ENCODE results near the gene MRPL43. TPM values are rescaled to one million over a fixed set of nuclear protein-coding genes. Genes with fewer than 3 reads are reported as not detected.
A peak's percentile ranks its signal among the peaks of the same experiment; 100 is the strongest.

Gene MRPL43
- total RNA-seq, 2 experiments from 2014 or later: 55.1 to 57.1 TPM

DNA sequence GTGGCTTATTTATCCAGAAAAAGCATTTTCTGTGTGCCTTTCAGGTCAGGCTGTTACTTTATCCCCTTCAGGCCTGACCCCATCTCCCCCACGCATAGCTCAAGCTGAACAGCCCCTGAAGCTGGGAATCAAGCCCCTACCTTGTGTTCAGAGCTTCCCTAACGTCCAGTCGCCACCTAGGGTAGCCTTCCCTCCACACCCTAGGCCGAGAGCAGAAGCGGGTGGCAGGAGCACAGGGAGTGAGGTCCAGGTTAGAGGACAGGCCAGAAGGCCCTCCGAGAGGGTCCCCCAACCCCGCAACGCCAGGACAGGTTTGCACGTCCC is 18.5 kb downstream of the MRPL43 start:
- POLR2A ChIA-PET: no interaction called here
- ATAC-seq (ENCODE audit: low read depth) (no peak), DNase-seq (no peak)
- peaks cover 4% of the 10 kb centered on the region for H3K4me1 Mint-ChIP-seq
- H3K27ac Mint-ChIP-seq: no peak overlapping the region
- no peaks in the 10 kb centered on the region for H3K9me3 Mint-ChIP-seq
- peaks cover 5% of the 10 kb centered on the region for H3K27me3 Mint-ChIP-seq
- H3K36me3 Mint-ChIP-seq: peaks cover 2% of the 10 kb centered on the region
- H3K4me3 Mint-ChIP-seq: peak overlapping the region; percentile 63

DNA sequence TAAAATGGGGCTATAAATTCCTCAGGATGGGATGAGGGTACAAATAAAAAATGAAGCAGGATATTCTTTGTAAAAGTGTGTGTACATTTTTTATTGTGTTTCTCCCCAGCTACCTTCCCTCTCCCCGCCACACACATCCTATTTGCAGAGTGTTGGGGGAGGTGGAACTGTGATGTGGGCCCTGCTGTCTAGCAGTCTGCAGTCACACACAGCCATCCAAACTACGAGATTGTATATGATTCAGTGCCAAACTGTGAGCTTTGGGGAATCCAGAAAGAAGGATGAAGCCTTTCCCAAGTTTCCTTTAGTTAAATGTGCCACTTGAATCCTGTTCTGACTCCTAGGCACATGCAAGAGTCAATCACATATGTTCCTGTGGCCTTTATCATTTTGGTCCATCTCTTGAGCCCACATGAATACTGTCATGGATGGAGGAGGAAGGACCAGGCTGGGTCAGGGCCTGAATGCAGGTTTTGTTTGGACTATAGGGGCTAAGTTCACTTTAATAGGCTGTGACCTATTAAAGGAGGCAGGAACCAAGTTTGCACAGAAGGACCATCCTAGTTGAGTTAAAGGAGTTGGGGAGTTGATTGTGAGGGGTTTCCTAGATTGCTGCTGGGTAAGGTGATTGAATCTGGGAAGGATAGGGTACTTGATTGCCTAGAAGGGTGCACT is 19.1 kb downstream of the MRPL43 start:
- Mint-ChIP-seq H3K36me3 (peaks cover 2% of the 10 kb centered on the region), H3K4me1 (peaks cover 4% of the 10 kb centered on the region), H3K27ac (no peak overlapping the region), H3K27me3 (peaks cover 5% of the 10 kb centered on the region), H3K4me3 (peak overlapping the region; percentile 63), H3K9me3 (no peaks in the 10 kb centered on the region)
- DNase-seq (no peak), ATAC-seq (ENCODE audit: low read depth) (no peak)
- POLR2A ChIA-PET: no interaction called here

DNA sequence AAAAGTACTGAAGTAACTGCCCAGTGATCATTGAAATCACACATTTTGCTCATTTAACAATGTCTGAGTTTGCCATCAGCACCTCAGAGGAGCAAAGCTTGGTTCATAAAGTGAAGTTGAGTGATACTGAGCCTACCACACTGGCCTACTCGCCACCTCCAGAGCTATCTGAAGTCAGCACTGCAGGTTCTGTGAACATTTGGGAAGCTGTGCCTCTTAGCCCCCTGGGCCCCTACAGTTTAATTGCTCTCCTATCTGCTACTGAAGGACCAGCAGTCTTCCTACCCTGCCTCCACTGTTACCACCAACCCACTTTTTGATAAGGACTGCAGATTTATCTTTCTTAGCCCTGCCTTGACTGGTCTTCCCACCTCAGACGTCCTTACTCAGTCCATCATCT is 20.0 kb downstream of the MRPL43 start:
- POLR2A ChIA-PET: no interaction called here
- Mint-ChIP-seq H3K36me3 (peaks cover 6% of the 10 kb centered on the region), H3K27me3 (peaks cover 5% of the 10 kb centered on the region), H3K9me3 (no peaks in the 10 kb centered on the region), H3K4me1 (peaks cover 4% of the 10 kb centered on the region), H3K27ac (no peak overlapping the region), H3K4me3 (no peak overlapping the region)
- no peak for DNase-seq
- ATAC-seq (ENCODE audit: low read depth): no peak

DNA sequence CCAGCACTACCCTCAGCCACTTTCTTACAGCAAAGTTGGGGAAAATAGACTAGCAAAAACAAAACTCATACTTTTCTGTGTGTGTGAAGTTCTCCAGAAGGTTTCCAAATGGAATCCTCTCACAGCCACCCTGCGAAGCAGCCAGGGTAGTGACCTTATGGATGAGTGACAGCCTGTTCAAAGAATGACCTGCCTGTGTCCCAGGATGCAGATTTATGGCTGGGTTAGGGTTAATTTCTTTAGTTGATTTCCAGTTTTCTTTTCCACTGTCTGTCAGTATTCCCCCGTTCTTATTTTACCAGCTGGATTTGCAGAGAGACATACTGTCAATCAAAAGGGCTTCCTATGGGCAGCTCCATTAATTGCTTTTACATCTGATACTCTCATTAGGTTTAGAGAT is 20.4 kb downstream of the MRPL43 start:
- Mint-ChIP-seq H3K27ac (no peak overlapping the region), H3K27me3 (peaks cover 5% of the 10 kb centered on the region), H3K4me3 (no peak overlapping the region), H3K9me3 (no peaks in the 10 kb centered on the region), H3K4me1 (peaks cover 4% of the 10 kb centered on the region), H3K36me3 (peaks cover 6% of the 10 kb centered on the region)
- ATAC-seq (ENCODE audit: low read depth): no peak
- no peak for DNase-seq
- POLR2A ChIA-PET: no interaction called here

GRCh38 chr10:100965820-100966219 is 21.5 kb downstream of the MRPL43 start:
- ATAC-seq (ENCODE audit: low read depth) (no peak), DNase-seq (no peak)
- Mint-ChIP-seq H3K4me1 (peaks cover 4% of the 10 kb centered on the region), H3K27me3 (peaks cover 5% of the 10 kb centered on the region), H3K9me3 (no peaks in the 10 kb centered on the region), H3K4me3 (no peak overlapping the region), H3K27ac (no peak overlapping the region), H3K36me3 (peaks cover 6% of the 10 kb centered on the region)
- POLR2A ChIA-PET: interaction anchor here (1.2 kb wide), 1 partner anchor 21 kb away, joined by 4 read pairs; the partner anchor contains the start of genes MRPL43 and TWNK

- no peaks in the 10 kb centered on the region for H3K9me3 Mint-ChIP-seq
- H3K4me3 Mint-ChIP-seq: no peak overlapping the region
- POLR2A ChIA-PET: interaction anchor here (0.5 kb wide), 1 partner anchor 28 kb away, joined by 3 read pairs; no protein-coding TSS in a partner anchor
- DNase-seq (no peak), ATAC-seq (ENCODE audit: low read depth) (no peak)
- H3K4me1 Mint-ChIP-seq: peaks cover 2% of the 10 kb centered on the region
- H3K36me3 Mint-ChIP-seq: peaks cover 13% of the 10 kb centered on the region
- H3K27ac Mint-ChIP-seq: no peak overlapping the region
- no peaks in the 10 kb centered on the region for H3K27me3 Mint-ChIP-seq
These were observed 23.5 kb downstream of the MRPL43 start for GRCh38 chr10:100963826-100964225.

DNA sequence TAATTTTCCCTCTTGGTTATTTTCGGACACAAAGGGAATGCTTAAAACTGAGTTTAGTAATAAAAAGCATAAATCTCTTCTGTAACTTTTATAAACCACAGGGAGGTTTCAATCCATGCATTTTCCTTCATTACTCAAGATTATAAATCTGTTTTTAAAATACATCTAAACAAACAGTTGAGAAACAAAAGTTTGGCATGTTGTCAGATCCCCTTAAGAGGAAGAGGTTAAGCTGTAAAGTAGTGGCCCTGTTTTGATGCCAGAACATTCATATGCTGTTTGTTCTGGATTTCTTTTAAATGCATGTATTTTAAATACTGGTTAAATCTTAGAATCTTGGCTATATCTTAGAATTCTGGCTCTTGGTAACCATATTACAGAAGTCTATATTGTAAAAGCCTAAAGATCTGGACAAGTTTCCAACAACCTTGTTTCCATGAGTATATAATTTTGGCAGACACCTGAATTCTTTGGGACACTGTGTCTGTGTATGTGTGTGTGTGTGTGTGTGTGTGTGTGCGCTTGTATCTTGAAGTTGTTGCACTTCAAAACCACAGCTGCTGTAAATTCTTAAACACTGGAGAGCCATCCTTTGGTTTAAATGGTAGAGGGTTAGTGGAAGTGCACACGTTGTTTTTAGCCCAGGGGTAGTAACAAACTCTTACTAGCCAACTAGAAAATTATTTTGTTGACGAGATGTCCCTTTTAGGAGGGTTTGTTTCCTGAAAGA is 24.8 kb downstream of the MRPL43 start:
- Mint-ChIP-seq H3K36me3 (peaks cover 13% of the 10 kb centered on the region), H3K27ac (no peak overlapping the region), H3K4me3 (no peak overlapping the region), H3K9me3 (no peaks in the 10 kb centered on the region), H3K4me1 (no peaks in the 10 kb centered on the region), H3K27me3 (no peaks in the 10 kb centered on the region)
- no peak for DNase-seq
- ATAC-seq (ENCODE audit: low read depth): no peak
- POLR2A ChIA-PET: no interaction called here

GRCh38 chr10:100960251-100960650 is 27.0 kb downstream of the MRPL43 start:
- no peak for ATAC-seq (ENCODE audit: low read depth)
- POLR2A ChIA-PET: no interaction called here
- no peak for DNase-seq
- Mint-ChIP-seq H3K27ac (no peak overlapping the region), H3K27me3 (no peaks in the 10 kb centered on the region), H3K9me3 (no peaks in the 10 kb centered on the region), H3K36me3 (peaks cover 14% of the 10 kb centered on the region), H3K4me1 (peaks cover 5% of the 10 kb centered on the region), H3K4me3 (no peak overlapping the region)

DNA sequence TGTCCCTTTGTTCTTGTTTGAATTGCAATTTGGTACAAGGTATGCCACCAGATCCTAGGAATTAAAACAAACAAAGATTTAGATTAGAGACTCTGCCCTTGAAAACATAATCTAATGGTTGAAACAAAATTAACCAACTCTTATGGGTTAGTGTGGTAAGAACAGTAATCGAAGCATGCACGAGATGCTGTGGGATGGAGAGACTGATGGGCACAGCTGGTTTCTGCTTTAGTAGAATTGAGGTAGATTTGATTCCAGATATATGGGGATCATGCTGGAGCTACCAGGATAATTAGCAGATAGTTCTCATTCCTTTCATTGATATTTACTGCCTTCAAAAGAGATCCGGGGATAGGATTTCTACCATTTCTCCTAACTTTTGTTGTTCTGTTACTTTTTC is 38.4 kb downstream of the MRPL43 start:
- Mint-ChIP-seq H3K4me3 (no peak overlapping the region), H3K27me3 (no peaks in the 10 kb centered on the region), H3K9me3 (no peaks in the 10 kb centered on the region), H3K36me3 (peaks cover 23% of the 10 kb centered on the region), H3K27ac (no peak overlapping the region), H3K4me1 (peaks cover 8% of the 10 kb centered on the region)
- no peak for ATAC-seq (ENCODE audit: low read depth)
- POLR2A ChIA-PET: no interaction called here
- no peak for DNase-seq

DNA sequence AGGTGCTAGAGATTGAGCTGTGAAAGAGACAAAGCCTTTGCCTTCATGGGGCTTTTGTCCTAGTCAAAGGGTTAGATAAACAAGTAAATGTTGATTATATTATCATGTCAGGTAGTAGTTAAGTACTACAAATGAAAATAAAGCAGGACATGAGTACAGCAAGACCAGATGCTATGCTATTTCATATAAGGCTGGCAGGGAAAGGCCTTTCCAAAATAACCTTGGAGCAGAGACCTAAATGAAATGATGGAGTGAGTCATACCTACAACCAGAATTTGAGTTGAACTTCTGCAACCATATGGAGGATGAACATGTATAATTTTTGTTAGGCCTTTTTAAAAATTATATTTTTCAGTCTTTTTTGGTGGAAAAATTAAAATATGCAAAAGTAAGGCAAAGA is 41.5 kb downstream of the MRPL43 start:
- Mint-ChIP-seq H3K27ac (no peak overlapping the region), H3K4me1 (peaks cover 15% of the 10 kb centered on the region), H3K27me3 (no peaks in the 10 kb centered on the region), H3K36me3 (peaks cover 30% of the 10 kb centered on the region), H3K4me3 (no peak overlapping the region), H3K9me3 (no peaks in the 10 kb centered on the region)
- DNase-seq (no peak), ATAC-seq (ENCODE audit: low read depth) (no peak)
- POLR2A ChIA-PET: no interaction called here

DNA sequence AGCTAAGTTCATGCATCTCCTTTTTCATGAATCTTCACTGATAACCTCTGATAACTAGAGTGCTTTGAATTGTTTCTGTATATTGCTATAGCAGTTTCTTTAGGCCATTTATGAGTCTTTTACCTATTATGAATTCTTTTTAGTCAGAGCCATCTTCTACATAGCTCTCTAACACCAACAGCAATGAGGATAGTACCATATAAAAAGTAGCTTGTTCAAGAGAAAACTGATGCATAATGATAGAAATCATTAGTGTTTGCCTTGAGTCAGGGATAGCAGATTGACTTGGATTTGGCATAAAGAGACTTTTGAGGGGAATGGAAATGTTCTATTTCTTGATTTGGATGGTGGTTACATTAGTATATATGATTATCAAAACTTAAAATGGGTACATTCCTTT is 43.8 kb downstream of the MRPL43 start:
- peaks cover 36% of the 10 kb centered on the region for H3K36me3 Mint-ChIP-seq

DNA sequence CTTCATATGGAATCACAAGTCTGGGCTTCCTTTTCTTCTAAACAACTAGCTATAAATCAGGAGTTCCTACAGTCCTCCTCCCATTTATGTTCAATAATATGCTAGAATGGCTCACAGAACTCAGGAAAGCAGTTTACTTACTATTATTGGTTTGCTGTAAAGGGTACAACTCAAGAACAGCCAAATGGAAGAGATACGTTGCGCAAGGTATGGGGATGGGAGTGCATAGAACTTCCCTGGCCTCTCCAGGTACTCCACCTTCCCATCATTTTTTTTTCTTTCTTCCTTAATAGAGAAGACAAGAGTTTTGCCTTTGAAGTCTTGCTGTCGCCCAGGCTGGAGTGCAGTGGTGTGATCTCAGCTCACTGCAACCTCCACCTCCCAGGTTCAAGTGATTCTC is 45.1 kb downstream of the MRPL43 start:
- Mint-ChIP-seq H3K4me3 (no peak overlapping the region), H3K4me1 (peaks cover 10% of the 10 kb centered on the region), H3K27me3 (no peaks in the 10 kb centered on the region), H3K27ac (no peak overlapping the region), H3K36me3 (peaks cover 38% of the 10 kb centered on the region), H3K9me3 (no peaks in the 10 kb centered on the region)
- ATAC-seq (ENCODE audit: low read depth) (no peak), DNase-seq (no peak)
- POLR2A ChIA-PET: interaction anchor here (0.6 to 2.3 kb wide), 2 partner anchors 29 to 1381 kb away, joined by 7 to 10 read pairs; partner anchors contain the start of gene SLF2

More for the DNA sequence above, 43.8 kb downstream of the MRPL43 start:
- peak overlapping the region; percentile 63 for H3K27ac Mint-ChIP-seq
- H3K4me3 Mint-ChIP-seq: peak overlapping the region; percentile 59
- no peaks in the 10 kb centered on the region for H3K9me3 Mint-ChIP-seq
- H3K27me3 Mint-ChIP-seq: no peaks in the 10 kb centered on the region
- POLR2A ChIA-PET: interaction anchor here (0.7 to 2.3 kb wide), 3 partner anchors 11 to 31 kb away, joined by 3 to 10 read pairs (median 5); partner anchors contain the start of gene SLF2
- peaks cover 10% of the 10 kb centered on the region for H3K4me1 Mint-ChIP-seq
- peak; percentile 14 for ATAC-seq (ENCODE audit: low read depth)
- DNase-seq: no peak

DNA sequence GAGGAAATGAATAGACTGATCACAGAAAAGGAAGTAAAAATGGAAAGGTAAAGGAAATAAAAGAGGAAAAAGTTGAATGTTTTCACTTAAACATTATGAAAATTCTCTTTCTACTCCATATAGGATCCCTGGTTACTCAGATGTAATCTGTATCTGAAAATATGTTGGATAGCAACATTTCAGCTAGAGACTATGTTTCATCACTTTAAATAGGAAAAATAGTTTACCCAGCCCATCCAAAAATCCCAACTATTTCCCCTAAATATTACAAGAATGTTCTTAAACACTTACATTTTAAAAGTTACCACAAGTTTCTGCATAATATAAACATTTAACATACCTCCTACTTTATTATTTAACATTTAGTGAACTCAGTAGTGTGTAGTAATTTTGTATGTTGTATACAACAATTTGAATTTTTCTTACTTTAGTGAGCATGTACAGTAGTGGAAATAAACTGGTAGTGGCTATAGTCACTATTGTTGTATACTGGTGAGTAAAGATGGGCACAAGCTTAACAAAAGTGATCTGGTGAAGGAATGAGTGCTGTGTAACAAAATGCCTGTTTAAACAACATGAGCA is 47.4 kb downstream of the MRPL43 start:
- no peak overlapping the region for H3K4me3 Mint-ChIP-seq
- ATAC-seq (ENCODE audit: low read depth) (no peak), DNase-seq (no peak)
- H3K27me3 Mint-ChIP-seq: no peaks in the 10 kb centered on the region
- no peak overlapping the region for H3K27ac Mint-ChIP-seq
- POLR2A ChIA-PET: no interaction called here
- H3K9me3 Mint-ChIP-seq: no peaks in the 10 kb centered on the region
- peaks cover 10% of the 10 kb centered on the region for H3K4me1 Mint-ChIP-seq
- peaks cover 30% of the 10 kb centered on the region for H3K36me3 Mint-ChIP-seq

Measured in activated naive CD8-positive, alpha-beta T cell treated with anti-CD3 and anti-CD28 coated beads, Interleukin-2, amount 10 ng/mL, durations not matched to agents 7 days and 5 days (primary cell).